Measurements from ENCODE around the gene BSN.

DNA sequence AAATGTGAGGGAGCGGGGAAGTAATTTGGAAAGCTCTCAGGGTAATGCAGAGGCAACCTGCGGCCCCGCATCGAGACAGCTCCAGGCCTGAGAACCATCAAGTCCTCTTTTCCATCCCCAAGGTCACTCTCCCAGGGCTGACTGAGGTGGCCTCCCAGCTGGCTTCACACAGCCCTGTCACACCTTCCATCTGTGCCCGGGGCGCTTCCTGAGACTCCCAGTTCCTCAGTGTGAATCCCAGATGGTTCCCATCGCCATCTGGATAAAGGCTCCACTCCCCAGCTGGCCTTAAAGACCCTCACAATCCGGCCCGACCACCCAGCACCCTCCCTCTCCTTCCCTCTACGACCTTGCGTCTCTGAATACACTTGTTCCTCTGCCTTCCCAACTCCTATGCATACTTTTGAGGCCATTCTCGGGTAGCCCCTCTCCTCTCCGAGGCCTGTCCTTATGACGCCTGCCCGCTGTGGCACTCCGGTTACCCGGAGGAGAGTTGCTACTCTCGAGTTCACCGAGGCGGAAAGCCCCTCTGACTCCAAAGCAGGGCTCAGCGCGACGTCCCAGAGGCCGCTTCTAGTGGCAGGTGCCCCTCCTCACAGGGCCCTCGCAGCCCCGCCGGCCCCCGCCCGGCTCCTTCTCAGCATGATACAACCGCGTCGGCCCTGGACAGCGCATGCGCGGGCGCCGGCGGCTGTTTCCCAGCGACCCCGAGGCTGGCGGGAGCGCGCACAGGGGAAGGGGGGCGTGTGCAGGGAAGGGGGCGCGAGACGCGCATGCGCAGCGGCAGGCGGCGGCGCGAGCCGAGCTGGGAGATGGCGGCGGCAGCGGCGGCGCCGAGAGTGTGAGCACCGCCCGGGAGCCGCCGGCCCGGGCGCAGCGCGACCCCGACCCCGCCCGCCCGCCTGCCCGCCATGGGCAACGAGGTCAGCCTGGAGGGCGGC is at the start of gene BSN:
- TF ChIP-seq SIN3A (IDR thresholded peaks at IDR 0.05; ENCODE audit: borderline replicate concordance, insufficient read depth, low read depth, low read length) (no peak), CTCF (IDR thresholded peaks at IDR 0.05) (no peak), REST (IDR thresholded peaks at IDR 0.05; ENCODE audit: insufficient read depth in 1 of 2, low read depth in 2 of 2, low read length in 1 of 2) (no peak; a peak in 4 of 4 replicates), POLR2AphosphoS5 (IDR thresholded peaks at IDR 0.05; ENCODE audit: low read depth, low read length) (no peak), TCF7L2 (IDR thresholded peaks at IDR 0.05; ENCODE audit: low read depth, low read length) (no peak)
